HG03095 (cell line): ENCODE results near the gene UBAP2L.
"Not testable (repeated sequence)": the region's sequence is repeated elsewhere in the genome, so short reads cannot be mapped to it uniquely, and the experiment has no call there.

Experiments
- ATAC-seq: cut with Tn5 transposase; IDR thresholded peaks from one replicate; pipeline ENCODE4 v1.9.1; 2021; ENCODE audit warnings: moderate library complexity; ENCODE audit not compliant: unreplicated experiment

Gene UBAP2L

GRCh38 chr1:154241703-154242351, 21.1 kb downstream of the UBAP2L start:
- ATAC-seq: no peak

- ATAC-seq: no peak
Measured at GRCh38 chr1:154253671-154254070, 32.9 kb downstream of the UBAP2L start.

- ATAC-seq: no peak
Measured at GRCh38 chr1:154256686-154257085, 35.9 kb downstream of the UBAP2L start.

- ATAC-seq: no peak
Measured at GRCh38 chr1:154258784-154259183, 38.0 kb downstream of the UBAP2L start.

- ATAC-seq: no peak
Measured at GRCh38 chr1:154260127-154260526, 39.4 kb downstream of the UBAP2L start.

- no peak for ATAC-seq
Measured at GRCh38 chr1:154263465-154264332, 42.9 kb downstream of the UBAP2L start.

- no peak for ATAC-seq
Measured at GRCh38 chr1:154264454-154264853, 43.7 kb downstream of the UBAP2L start.

- ATAC-seq: no peak
Measured at GRCh38 chr1:154265586-154265985, 44.8 kb downstream of the UBAP2L start.

- no peak for ATAC-seq
Measured at GRCh38 chr1:154270833-154271232, 50.1 kb downstream of the UBAP2L start.

- ATAC-seq: peak; percentile 76
Measured at GRCh38 chr1:154272217-154272998, 51.7 kb downstream of the UBAP2L start, which contains the start of gene HAX1. Gene HAX1 (plus strand): TSS chr1:154272629. CDS start chr1:154272724, 95 bp downstream.

- ATAC-seq: no peak
Measured at GRCh38 chr1:154272999-154273563, 52.3 kb downstream of the UBAP2L start.

- ATAC-seq: no peak
Measured at GRCh38 chr1:154276797-154277196, 56.0 kb downstream of the UBAP2L start.

- ATAC-seq: not testable (repeated sequence)
Measured at GRCh38 chr1:154287591-154287990, 66.8 kb downstream of the UBAP2L start.

- no peak for ATAC-seq
Measured at GRCh38 chr1:154288661-154289060, 67.9 kb downstream of the UBAP2L start.

GRCh38 chr1:154290921-154291320, 70.2 kb downstream of the UBAP2L start:
- ATAC-seq: no peak

- no peak for ATAC-seq
Measured at GRCh38 chr1:154295408-154296235, 74.9 kb downstream of the UBAP2L start.

- ATAC-seq: no peak
Measured at GRCh38 chr1:154301582-154301981, 80.8 kb downstream of the UBAP2L start.

- ATAC-seq: no peak
Measured at GRCh38 chr1:154304664-154305337, 84.0 kb downstream of the UBAP2L start.

GRCh38 chr1:154306151-154306550, 85.4 kb downstream of the UBAP2L start:
- ATAC-seq: no peak
